DMS114 treated with DMSO at 0.1 percent for 48 hours (cell line): ENCODE data around the gene TMEM198.

ENCODE experiments used
- DNase-seq: peaks from one replicate; lab custom pipeline; 2025; ENCODE audit not compliant: unreplicated experiment; lab: John Stamatoyannopoulos, UW

TMEM198 gene

GRCh38 chr2:219560893-219561178, 17.0 kb downstream of the TMEM198 start:
- no peak for DNase-seq

- DNase-seq, result no peak
Observed at GRCh38 chr2:219561179-219562048, 17.6 kb downstream of the TMEM198 start.

GRCh38 chr2:219562049-219563020, 18.5 kb downstream of the TMEM198 start:
- DNase-seq, result no peak

- DNase-seq, result no peak
Observed at GRCh38 chr2:219563271-219563928, 19.6 kb downstream of the TMEM198 start.

- no peak for DNase-seq
Observed at GRCh38 chr2:219565130-219566080, 21.6 kb downstream of the TMEM198 start.

GRCh38 chr2:219566640-219567039, 22.8 kb downstream of the TMEM198 start:
- no peak for DNase-seq

GRCh38 chr2:219567131-219567530, 23.3 kb downstream of the TMEM198 start:
- no peak for DNase-seq

- no peak for DNase-seq
Observed at GRCh38 chr2:219567791-219568361, 24.0 kb downstream of the TMEM198 start.

GRCh38 chr2:219569041-219569440, 25.2 kb downstream of the TMEM198 start:
- no peak for DNase-seq

- no peak for DNase-seq
Observed at GRCh38 chr2:219569635-219570034, 25.8 kb downstream of the TMEM198 start.

- no peak for DNase-seq
Observed at GRCh38 chr2:219570194-219570923, 26.5 kb downstream of the TMEM198 start.

GRCh38 chr2:219570924-219571310, 27.1 kb downstream of the TMEM198 start:
- DNase-seq, result no peak

GRCh38 chr2:219571311-219572236, 27.7 kb downstream of the TMEM198 start, which contains the start of gene OBSL1:
OBSL1 (minus strand) TSS chr2:219571539; CDS start chr2:219571232, 307 bp downstream.
- peak; percentile 8 for DNase-seq

- no peak for DNase-seq
Observed at GRCh38 chr2:219572237-219573001, 28.6 kb downstream of the TMEM198 start, which contains the start of gene INHA. INHA (plus strand) TSS chr2:219572310; CDS start chr2:219572375, 65 bp downstream.

GRCh38 chr2:219573166-219573565, 29.3 kb downstream of the TMEM198 start:
- DNase-seq, result peak; percentile 57

GRCh38 chr2:219574484-219575311, 30.9 kb downstream of the TMEM198 start:
- no peak for DNase-seq
